Measurements from ENCODE around the gene PRLH.
"Not testable (repeated sequence)": the region's sequence is repeated elsewhere in the genome, so short reads cannot be mapped to it uniquely, and the experiment has no call there.

The PRLH gene

DNA sequence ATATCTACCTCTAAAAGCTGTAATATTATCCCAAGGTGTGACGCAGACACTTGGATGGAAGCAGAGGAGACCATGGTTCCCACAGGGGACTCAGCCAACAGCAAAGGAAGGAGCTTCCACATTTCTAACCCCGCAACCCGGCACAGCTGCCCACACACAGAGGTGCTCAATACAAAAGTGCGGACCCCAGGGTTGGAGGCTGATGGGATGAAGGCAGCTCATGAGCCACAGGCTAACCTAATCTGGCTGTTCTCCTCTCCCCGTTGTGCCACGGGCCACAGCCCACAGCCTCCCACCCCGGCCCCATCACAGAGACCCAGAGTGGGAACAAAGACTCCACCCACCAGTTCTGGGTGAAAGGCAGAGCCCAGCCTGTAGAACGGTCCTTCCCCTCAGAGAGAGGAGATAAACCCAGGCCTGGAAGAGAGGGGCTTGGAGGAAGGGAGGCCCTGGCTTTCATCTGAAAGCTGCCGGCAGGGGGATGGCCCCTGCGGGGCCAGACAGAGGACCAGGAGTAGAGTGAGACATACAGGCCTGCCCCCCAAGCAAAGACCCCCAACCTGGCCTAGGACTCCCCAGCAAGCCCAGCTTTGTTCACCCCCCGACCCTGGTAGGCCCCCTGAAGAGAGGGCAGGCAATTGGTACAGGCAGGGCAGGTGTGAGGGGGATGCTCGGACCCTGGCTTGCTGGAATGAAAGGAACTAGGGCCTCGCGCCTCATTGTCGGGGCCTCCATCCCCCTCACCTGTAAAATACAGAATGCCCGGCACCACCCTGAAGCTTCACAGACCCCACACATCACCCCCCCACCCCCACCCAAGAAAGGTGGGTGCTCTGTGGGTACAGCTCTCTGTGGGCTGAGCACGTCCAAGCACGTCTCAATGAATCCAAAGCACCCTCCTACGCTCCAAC is 17.3 kb downstream of the PRLH start:
- no peak for DNase-seq

DNA sequence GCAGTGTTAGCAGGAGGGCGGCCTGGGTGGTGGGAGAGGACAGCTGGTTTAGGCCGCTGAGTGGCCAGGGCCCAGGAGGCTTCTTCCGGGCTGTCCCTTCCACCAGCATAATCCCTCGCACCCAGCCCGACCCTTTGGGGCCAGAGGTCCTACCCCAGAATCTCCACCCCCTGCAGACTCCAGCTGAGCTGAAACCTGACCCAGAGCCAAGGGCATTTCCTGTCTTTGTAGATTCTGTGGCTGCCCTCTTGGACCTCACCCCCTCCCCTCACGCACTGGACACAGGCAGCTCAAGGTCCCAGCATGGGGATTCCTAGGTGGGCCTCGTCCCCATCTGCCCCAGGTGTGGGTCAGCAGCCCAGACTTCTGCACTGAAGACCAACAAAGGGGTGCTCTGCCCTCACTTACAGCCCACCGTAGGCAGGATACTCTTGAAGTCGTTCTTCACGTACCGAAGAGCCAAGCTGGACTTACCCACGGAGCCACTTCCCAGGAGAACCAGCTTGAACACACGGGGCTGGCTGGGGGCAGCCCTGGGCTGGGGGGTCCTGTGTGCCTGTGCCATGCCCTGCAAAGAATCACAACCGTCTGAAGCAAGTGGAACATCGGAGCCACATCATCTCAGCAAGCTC is 19.3 kb downstream of the PRLH start:
- DNase-seq: no peak

DNA sequence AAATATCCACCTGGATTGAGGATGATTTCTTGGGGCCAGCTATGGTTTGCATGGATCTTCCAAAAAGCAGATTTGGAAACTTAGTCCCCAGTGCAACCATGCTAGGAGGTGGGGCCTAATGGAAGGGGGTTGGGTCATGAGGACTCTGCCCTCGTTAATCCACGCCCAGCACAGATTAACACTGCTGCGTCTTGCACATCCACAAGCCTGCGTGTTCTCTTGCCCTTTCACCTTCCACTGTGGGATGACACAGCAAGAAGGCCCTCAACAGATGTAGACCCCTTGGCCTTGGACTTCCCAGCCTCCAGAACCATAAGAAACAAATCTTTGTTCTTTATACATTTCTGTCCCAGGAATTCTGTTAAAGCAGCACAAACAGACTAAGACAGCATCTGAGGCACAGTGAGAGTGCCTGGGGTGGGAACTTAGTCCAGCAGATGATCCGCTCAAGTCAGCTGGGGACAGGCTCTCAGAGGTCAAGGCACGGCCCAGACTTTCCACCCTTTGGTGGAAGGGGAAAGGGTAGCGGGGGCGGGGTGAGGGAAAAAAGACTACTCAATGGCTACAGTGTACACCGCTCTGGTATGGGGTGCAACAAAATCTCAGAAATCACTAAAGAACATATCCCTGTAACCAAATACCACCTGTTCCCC is 21.8 kb downstream of the PRLH start:
- no peak for DNase-seq

DNA sequence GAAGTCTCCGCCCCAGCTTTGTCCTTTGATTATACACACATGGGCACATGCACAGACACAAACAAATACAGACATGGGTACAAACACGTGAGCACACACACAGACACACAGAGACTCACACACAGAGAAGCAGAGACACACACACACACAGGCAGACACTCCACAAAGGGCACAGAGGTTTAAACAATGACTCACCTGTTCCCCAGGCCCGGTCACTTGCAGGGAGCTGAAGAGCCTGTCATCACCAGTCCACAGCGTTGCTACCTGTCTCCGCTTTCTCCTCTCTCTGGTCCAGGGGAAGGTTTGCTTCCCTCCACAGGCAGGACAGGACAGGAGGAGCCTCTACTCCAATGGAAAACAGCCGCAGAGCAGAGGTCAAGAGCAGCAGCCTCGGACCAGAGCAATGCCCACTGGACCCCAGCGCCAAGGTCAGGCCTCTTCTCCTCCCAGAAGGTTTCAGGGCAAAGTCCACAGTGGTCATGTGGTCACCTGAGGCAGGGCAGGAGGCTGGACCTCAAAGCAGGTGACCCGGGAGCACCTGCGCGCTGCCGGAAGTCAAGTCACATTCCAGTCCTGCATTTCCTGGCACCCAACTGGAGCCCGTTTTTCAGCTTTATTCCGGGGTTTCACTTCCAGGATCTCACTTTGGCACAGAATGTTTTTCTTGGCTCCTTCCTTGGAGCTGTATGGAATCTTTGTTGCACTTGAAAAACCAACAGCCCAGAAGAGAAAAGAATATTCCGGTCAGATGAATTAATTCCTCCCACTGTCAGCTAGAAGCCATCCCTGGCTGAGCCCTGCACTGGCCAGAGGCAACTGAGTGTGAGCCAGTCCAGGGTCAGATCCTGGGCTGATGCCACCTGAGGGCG is 24.1 kb downstream of the PRLH start, which contains the start of gene RAB17:
Gene RAB17, minus strand, starts transcription at position 463 of the 869 bp plus-strand sequence. CDS start 4,580 bp downstream, outside the sequence.
- DNase-seq: no peak

DNA sequence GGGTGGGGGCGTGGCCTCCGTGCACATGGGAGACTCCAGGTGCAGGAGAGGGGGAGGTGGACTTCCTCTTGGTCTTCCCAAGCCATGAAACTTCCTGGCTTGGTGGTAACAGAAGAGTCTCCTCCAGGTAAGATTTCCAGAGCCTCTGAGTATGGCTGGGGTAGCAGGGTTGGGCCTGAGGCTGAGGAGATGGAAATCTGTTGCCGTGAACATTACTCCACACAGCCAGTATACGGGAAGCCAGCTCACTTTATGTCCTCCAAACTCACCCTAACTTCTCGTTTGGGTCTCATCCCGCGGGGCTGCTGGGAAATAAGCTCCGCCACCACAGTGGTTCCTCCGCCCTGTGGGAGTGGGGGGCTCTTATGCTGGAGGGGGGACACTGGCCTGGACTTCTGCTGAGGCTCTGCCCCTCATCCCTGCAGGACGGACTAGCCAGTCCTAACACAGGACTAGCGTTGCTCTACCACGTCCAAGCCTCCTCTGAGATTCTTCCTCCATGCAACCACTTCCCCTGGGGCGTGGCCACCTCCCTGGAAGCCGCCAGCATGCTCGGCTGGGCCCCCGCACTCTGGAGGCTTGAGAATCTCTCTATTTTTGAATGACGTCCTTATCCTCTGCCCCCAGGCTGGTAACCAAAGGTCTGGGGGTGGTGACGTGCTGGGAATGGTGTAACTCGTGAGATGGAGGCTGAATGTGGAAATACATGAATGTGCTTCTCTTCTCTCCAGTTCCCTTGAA is 24.9 kb downstream of the PRLH start:
- DNase-seq: no peak

DNA sequence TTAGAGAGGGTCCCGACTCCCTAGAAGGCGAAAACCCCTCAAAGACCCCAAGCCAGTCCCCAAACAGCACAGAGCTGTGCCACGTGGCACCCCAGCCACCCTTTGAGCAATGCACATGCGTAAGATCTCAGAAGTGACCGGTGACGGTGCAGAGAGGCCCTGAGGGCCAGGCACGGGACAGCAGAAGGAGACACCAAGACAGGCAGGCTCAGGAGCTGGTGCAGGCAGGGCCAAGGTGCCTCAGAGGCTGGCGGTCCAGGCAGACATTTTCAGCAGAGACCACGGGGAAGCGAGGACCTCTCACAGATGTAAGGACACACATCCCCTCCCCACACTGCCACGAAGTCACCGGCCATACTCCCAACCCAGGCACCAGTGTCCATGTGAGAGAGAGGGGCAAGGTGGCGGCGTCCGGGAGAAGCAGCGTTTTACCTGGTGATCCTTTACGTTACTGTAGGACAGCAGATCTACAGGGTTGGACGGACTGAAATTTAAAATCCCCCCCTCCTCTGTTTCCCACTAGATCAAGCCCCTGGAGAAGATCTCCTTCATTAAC is 26.1 kb downstream of the PRLH start:
- DNase-seq: no peak

DNA sequence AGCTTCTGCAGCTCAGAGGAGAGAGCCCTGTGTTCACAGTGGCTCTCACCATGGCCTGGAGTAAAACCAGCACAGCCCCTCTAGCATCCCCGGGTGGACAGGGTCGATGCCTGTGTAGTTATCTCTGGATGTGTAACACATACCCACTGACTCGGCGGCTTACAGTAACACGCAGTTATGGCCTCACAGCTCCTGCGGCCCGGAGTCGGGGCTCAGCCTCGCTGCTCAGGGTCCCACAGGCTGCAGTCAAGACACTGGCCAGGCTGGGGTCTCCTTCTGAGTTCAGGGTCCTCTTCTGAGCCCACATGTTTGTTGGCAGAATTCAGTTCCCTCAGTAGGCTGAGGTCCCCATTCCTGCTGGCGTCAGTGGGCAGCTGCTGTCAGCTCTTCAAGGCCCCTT is 26.7 kb downstream of the PRLH start:
- no peak for DNase-seq

DNA sequence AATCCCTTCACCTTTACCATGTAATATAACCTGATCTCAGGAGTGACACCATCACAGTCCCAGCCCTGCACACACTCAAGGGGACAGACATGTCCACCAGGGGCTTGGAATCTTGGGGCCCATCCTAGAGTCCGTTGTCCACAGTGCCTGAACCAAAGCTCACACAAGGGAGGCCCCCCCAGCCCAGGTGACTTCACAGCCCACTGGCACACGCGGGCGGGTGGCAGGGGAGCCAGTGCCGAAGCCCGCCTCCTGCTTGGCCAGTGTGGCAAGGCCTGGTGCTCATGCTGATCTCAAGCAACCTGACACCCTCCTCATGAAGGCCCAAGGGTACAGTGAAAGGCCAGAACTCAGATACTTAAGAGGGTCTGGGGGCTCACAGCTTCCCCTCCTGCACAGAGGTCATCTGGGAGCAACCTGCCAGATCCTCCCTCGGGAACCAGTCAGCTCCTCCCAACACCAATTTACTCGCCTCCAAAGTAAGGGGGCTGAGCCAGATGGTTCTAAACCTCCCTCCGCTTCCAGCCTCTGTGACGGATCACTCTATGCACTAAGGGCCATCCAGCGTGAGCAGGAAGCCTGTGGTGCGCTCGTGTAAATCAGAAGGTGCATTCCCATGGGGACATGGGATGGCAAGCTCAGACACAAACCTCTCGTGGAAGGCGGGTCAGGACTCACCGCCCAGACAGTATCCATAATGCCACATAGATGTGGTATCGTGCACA is 27.4 kb downstream of the PRLH start:
- DNase-seq: peak; percentile 42

DNA sequence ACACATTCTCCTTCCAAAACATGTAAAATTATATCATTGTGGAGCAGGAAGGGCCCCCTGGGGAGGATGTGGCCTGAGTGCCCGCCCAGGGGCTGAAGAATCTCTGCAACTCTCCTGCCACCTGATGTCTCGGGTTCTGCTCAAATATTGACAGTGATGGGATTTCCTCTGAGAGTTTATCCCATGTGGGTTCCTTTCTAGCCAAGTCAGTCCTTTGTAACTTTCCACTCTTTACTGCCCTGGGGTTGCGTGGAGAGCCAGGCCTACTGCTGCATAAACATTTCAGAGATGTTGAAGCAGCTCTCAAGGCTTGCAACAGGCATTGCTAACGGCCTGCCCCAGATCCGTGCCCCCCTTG is 28.1 kb downstream of the PRLH start:
- no peak for DNase-seq

DNA sequence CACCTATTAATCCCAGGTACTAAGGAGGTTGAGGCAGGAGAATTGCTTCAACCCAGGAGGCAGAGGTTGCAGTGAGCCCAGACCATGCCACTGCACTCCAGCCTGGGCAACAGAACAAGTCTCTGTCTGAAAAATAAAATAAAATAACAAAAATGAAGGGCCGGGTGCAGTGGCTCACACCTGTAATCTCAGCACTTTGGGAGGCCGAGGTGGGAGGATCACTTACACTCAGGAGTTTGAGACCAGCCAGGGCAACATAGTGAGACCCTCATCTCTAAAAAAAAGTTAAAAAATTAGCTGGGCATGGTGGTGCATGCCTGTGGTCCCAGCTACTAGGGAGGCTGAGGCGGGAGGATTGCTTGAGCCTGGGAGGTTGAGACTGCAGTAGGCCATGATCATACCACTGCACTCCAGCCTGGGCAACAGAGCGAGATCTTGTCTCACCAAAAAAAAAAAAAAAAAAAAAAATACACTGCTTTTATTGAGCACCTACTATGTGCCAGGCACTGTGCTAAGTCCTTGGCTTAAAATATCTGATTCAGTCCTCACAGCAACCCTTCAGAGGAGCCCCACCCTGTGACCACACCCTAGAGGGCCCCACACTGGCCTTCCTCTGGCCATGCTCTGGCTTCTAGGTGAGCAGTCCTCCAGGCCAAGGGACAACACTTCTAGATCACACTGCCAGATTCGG is 29.6 kb downstream of the PRLH start:
- DNase-seq: not testable (repeated sequence)

DNA sequence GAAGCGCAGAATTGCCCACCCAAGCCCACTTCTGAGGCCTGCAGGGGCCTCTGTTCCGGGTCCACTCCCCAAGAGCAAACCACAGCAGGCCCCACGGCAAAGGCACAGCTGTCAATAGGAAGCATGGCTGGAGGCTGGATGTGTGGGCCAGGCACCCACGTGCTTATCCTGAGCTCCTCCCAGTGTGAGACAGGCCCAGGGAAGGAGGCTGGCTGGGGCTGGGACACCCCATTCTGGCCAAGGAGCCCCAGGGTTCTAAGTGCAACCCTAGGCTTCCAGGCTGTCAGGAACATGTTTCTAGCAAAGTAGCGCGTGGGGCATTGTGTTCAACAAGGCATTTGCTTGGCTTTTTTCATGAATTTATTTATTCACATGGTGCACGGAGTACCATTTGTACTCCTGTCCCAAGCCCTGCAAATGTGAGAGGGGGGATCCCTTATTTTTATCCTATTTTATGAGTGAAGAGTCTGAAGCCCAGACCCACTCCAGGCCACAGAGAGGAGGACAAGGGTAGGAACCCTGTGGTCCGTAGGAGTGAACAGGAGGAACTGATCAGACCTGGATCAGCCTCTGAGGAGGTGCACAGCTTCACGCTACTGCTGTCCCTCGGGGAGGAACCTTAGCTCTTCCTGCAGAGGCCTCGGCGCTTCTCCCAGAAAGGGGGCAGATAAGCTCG is 30.3 kb downstream of the PRLH start:
- DNase-seq: no peak

DNA sequence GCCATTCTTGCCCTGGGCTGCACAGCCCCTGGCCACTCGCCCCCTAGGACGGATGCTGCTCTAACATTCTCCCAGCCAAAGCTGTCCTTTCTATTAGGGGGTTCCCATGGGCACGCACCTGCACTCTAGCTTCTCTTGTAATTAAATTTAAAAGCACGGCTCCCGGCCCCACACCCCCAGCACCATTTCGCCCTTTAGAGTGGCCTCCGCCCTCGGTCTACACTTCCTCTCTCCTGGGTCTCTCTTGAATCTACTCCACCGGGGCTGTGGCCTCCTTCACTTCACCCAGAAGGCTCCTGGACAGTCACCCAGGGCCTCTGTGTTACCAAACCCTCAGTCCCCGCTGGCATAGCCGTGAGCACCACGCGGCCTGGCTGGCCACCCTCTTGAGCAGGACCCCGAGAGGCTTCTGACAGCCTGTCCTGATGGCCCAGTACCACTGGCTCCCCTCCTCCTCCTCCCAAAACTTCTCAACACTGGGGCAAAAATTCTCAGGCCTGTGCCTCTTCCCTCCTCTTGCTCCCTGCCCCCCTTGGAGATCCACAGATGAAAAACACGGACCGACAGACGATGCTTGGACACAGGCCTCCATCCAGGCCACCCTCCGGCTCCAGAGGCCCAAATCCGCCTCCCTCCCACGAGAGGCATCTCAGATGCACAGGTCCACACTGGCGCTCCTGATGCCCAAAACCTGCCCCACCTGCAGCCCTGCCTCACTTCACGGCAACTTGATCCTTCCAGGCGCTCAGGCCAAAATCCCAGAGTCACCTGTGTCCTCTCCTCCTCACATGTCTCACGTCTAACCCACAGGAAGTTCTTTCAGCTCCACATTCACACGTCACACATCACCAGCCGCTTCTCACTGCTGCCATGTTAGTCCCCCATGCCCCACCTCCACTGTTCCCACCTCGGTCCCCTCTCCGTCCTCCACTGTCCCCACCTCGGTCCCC is 31.1 kb downstream of the PRLH start:
- DNase-seq: no peak

DNA sequence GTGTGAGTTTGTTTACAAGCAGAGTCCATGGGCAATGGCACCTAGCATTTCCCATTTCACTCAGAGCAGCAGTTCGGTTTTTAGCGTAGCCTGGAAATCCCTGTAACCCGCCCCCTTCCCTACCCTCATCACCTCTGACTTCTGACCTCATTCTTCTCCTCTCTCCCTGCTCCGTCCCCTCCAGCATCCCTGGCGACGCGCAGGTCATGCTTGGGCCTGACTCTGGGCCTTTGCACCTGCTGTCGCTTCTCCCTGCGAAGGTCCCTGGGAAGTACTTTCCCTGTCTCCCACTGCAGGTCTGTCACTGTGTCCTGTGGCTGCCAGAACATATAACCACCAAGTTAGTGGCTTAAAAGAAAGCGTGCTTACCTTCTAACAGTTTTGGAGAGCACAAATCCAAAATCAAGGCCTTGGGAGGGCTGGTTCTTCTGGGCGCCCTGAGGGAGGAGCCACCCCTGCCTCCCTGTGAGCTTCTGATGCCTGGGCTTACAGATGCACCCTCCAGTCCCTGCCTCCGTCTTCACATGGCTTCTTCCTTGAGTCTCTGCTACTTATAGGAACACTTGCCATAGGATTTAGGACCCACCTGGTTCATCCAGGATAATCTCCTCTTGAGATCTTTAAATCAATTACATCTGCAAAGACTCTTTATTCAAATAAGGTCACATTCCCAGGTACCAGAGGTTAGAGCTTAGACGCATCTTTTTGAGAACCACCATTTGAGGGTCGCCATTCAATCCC is 32.3 kb downstream of the PRLH start:
- no peak for DNase-seq

DNA sequence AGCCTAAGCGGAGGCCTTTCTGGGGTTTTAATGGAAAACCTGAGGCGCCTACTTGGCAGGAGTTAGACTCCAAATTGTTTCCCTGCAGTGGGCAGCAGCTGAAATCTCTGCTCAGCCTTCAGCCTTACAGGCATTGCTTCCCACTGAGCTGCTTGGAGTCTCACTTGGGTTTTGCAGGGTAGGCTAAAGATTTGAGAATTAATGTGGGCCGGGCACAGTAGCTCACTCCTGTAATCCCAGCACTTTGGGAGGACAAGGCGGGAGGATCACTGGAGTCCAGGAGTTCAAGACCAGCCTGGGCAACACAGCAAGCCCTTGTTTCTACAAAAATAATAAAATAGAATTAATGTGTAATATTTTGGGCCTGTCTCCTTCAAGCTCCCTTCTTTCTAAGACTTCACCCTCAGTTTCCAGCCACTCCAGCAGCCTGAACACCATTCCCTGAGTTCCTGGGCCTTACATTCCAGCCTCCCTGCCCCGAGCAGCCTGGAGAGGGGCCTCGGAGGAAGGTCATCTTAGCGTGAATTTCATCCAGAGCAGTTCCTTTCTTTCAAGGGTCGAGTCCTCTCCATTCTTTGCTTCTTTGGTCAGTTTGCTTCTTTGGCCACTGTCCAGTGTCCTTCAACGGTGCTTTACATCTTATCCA is 33.2 kb downstream of the PRLH start:
- DNase-seq: no peak

DNA sequence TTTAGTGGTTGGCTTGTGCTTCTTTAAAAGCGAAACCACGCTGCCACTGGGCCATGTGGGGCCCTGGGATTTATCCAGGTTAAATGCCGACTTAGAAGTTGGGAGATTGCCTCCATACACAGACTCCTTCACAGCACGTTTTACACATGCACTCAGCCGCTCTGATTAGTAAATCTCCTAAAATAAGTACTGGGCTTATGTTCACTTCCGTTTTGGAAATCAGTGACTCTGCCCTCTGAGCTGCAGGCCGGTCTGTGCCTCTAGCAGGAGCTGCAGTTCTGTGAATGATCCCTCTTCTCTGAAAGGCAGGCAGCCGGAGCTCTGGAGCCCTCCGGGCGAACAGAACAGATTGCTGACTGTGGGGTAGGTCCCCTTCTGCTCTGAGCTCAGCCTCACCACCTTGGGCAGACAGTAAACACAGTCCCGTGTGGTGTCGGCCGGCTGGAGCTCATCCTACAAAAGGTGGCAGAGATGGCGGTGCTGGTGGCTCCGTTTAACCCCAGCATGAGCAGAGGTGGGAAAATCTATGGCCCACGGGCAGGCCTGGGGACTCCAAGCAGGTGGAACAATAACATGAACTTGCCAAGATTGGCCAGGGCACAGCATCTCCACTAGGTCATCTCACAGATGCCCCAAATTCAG is 34.0 kb downstream of the PRLH start:
- DNase-seq: peak; percentile 59

DNA sequence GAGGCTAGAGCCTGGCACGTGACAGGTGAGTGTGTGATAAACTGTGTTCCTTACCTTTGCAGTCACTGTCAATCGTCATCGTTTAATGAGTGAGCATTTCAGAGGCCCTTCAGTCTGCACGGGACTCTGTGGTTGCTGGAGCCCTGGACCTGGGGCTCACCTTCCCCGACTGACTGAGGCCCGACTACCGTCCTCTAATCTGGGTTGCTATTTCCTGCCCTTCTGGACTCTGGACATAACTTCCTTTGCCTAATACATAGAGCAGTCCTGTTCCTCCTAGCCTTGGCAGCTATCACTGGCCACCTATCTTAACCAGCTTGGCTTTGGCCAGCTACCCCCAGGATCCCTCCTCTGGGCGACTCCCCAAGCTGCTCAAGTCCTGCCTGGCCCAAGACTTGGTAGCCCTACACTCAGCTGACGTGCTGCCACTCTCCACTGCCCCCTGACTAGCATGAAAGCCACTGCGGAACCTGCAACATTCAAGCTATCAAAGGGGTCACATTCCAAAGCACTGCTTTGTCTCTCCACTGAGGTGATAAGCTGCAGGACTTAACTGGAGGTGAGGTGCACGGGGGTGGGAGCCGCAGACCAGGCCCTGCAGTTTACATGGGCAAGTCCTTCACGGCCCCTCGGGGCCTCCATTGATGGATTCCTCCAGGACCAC is 35.2 kb downstream of the PRLH start:
- no peak for DNase-seq
